CD4-positive, alpha-beta T cell treated with Interleukin-15 for 1 hour (primary cell): Measurements from ENCODE around the gene WDR62.
"Not testable (repeated sequence)": the region's sequence is repeated elsewhere in the genome, so short reads cannot be mapped to it uniquely, and the experiment has no call there.

Experiments used
- DNase-seq: peaks from one replicate; pipeline ENCODE4 v3.0.0-alpha.2; 2020

The WDR62 gene

GRCh38 chr19:36113425-36113824, 58.7 kb downstream of the WDR62 start:
- no peak for DNase-seq

- no peak for DNase-seq
These were observed 59.4 kb downstream of the WDR62 start for GRCh38 chr19:36113894-36114720.

- DNase-seq: peak; percentile 100
These were observed 60.2 kb downstream of the WDR62 start, which contains the start of gene POLR2I for GRCh38 chr19:36114721-36115452. Gene POLR2I, minus strand, starts transcription at chr19:36114875. Its CDS starts 19 bp downstream, at chr19:36114856.

DNA sequence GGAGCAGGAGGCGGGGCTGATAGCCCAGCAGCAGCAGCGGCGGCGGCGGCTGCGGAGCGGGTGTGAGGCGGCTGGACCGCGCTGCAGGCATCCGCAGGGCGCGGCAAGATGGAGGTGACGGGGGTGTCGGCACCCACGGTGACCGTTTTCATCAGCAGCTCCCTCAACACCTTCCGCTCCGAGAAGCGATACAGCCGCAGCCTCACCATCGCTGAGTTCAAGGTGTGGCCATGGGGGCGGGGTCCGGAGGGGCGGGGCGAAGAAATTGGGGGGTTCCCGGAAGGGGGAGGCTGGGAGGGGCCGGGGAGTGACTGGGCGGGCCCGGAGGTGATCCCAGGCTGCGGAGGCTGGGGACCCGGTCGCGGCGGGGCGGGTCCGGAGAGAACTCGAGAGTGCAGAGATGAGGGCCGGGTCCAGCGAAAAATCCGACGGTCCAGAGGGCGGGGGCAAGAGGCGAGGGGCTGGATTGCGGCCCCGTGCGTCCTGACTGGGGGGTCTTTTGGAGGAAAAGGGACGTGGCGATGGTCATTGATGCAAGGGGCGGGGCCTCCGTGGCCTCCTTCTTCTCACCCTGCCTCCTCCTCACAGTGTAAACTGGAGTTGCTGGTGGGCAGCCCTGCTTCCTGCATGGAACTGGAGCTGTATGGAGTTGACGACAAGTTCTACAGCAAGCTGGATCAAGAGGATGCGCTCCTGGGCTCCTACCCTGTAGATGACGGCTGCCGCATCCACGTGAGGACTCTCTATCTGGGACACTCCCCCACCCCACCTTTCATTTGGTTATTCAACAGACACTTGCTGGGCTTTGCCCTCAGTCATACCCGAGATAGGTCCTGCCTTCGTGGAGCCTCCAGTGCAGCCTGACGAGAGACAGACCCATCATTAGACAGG, 61.0 kb downstream of the WDR62 start, which contains the start of gene TBCB:
TBCB (plus strand) TSS at position 16 of the 891 bp plus-strand sequence; CDS start at position 109, 93 bp downstream.
- no peak for DNase-seq

GRCh38 chr19:36116344-36116637, 61.6 kb downstream of the WDR62 start:
- no peak for DNase-seq

GRCh38 chr19:36120092-36120983, 65.6 kb downstream of the WDR62 start:
- DNase-seq: no peak

GRCh38 chr19:36120984-36121358, 66.3 kb downstream of the WDR62 start:
- DNase-seq: no peak

GRCh38 chr19:36121486-36122124, 66.9 kb downstream of the WDR62 start:
- no peak for DNase-seq

GRCh38 chr19:36125557-36125956, 70.9 kb downstream of the WDR62 start:
- no peak for DNase-seq

DNA sequence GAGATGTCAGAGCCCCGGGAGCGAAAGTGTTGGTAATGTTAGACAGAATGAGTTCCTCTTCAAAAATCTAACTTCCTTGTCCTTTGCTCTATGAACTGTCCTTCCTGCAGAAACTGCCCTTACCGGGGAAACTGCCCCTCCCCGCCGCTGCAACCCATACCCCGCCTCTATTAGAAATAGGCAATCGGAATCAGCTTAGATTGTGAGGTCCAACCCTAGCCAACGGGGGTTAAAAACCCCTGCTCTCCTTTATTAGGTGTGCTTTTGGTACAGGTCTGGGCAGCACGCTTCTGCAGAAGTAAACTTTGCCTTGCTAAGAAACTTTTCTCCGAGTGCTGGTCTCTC, 73.7 kb downstream of the WDR62 start:
- no peak for DNase-seq

- peak; percentile 67 for DNase-seq
These were observed 76.5 kb downstream of the WDR62 start for GRCh38 chr19:36131221-36131620.

DNA sequence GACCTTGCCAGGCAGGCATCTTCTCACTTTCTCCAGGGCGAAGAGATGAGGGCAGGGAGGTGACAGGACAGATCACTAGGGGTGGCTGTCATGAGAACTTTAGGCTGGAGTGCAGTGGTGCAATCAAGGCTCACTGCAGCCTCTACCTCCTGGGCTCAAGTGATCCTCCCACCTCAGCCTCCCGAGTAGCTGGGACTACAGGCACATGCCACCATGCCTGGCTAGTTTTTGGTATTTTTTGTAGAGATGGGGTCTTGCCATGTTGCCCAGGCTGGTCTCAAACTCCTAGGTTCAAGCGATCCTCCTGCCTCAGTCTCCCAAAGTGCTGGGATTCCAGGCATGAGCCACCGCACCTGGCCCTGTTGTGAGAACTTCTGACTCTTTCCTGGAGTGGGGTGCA, 80.2 kb downstream of the WDR62 start:
- DNase-seq: not testable (repeated sequence)

GRCh38 chr19:36136964-36137686, 82.4 kb downstream of the WDR62 start:
- peak; percentile 36 for DNase-seq

DNA sequence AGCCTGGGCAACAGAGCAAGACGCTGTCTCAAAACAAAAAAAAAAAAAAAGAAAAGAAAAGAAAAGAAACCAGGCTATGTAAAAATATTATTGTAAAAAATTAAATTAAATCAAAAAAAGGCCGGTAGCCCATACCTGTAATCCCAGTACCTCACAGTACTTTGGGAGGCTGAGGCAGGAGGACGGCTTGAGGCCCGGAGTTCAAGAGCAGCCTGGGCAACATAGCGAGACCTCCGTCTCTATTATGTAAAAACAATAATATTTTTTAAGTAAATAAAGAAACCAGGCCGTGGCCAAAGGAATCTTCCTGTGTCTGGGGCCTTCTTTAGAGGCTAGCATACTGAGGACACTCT, 84.4 kb downstream of the WDR62 start:
- no peak for DNase-seq

DNA sequence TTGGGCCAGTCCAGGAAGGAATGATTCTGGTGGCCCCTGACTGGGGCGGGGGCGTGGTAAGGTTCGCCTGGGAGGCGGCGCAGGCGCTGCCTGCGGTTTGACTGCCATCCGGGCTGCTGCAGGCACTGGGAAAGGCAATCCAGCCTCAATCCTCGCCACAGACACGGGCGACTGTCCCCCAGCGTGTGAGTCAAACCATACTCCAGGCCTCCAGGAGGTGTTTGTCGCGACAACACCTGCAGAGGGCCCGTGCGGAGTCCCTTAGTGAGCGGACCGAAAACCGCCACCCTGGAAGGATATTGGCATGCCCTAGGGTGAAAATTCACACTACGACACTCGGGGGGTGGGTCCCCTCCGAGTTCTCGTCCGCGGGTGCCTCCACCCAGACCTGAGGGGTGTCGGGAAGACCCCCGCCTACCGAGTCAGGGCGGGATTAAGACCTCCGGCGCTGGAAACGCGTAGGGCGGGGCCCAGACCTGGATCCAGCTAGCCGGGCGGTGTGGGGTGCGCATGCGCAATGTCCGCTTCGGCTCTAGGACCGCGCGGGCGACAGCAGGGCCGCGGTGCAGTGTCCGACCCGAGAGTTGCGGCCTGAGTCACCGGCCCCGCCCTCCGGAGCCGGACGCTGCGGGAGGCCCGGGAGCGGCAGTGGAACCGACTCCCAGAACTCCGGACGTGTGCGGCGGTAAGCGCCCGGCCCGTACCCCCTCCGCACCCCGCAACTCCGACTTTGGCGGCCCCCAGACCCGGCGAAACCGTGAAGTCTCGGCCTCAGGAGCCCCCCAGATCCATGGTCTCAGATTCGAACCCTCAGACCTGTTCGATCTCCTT, 85.0 kb downstream of the WDR62 start, which contains the start of gene CAPNS1:
CAPNS1 (plus strand) TSS at position 594 of the 831 bp plus-strand sequence. CDS start 946 bp downstream, outside the sequence.
- DNase-seq: peak; percentile 94

DNA sequence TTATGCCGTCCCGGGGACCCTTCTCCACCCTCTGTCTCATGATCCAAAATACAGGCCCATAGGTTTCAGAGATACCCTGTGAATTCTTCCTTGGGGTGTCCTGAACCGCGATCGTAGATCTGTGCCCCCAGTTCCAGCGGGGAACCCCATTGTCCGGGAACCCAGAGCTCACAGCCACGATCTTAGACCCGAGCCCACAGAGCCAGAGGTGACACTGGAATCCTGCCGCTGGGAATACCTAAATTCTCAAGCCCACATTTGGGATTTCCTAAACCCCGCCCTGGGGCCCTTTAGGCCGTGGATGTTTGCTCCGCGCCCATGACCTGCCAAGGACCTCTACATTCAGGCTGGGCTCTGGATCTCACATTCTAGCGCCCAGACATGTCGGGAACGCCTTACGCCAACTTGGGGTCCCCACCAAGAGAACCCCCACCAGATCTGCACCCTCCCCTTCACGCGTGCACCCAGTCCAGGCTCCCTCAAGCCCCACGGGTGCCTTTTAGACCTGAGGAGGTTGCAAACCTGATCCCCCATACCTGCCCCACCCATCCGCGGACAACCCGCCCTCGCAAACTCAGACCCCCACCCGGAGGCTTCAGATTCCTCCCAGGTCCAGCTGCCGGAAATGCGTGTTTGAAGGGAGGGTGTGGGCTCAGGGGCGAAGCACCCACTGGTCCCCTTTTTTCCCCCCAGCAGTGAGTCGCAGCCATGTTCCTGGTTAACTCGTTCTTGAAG, 85.8 kb downstream of the WDR62 start:
- peak; percentile 72 for DNase-seq

DNA sequence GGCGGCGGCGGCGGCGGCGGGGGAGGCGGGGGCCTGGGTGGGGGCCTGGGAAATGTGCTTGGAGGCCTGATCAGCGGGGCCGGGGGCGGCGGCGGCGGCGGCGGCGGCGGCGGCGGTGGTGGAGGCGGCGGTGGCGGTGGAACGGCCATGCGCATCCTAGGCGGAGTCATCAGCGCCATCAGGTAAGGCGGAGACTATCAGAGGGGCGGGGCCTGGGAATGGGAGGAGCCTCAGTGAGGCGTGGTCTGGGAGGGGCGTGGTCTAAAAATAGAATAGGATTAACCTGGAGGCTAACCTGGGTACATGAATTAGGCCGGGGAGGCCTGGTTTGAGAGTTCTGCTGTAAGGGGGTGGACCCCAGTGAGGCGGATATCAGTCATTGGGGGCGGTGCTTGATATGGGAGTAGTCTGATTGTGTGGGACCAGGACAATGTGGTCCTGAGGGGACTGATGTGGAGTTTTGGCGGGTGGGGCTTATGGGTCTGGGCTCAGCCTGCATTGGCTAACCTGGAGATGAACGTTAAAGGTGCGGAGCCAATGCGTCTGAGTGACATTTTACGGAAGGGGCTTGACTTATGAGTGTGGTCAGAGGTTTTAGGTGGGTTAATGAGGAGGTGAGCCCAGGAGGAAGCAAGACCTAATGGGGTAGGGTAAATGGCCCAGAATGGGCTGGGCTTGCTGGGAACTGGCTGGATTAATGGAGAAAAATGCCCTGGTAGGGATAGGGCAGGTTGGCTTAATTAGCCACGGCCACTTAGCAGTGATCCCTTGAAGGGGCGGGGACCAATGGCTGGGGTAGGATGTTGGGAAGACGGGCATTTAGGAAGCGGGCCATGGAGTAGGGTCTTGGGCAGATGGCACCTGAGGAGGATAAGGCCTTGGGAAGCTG, 86.6 kb downstream of the WDR62 start:
- DNase-seq: peak; percentile 88

- no peak for DNase-seq
These were observed 87.3 kb downstream of the WDR62 start for GRCh38 chr19:36142046-36142445.
